Keratinocyte (primary cell): Measurements from ENCODE around the gene TOP2A. TPM values are rescaled to one million over a fixed set of nuclear protein-coding genes. Genes with fewer than 3 reads are reported as not detected.

Experiments used
- DNase-seq: peaks from one replicate; pipeline ENCODE4 v3.0.0-alpha.2; 2011; ENCODE audit warnings: low read depth, missing footprints, low spot score
- FAIRE-seq: peaks from 2 replicates; lab custom pipeline; 2011; peaks lifted over from hg19 to GRCh38; lab: Jason Lieb, UNC
- H2AFZ ChIP-seq: 2 replicates; pipeline ENCODE4 v1.6.0; 2012; ENCODE audit warnings: low read length, control low read depth, inconsistent platforms; ENCODE audit not compliant: control insufficient read depth
- H3K27ac ChIP-seq: 2 replicates; pipeline ENCODE4 v1.5.1; 2011; ENCODE audit warnings: low read length; ENCODE audit not compliant: control insufficient read depth, insufficient read depth
- H3K27me3 ChIP-seq: 3 replicates; pipeline ENCODE4 v1.6.0; 2011; ENCODE audit warnings: low read length; ENCODE audit not compliant: control insufficient read depth, insufficient read depth; ENCODE audit errors: extremely low read depth
- H3K36me3 ChIP-seq, 2 experiments: 2 replicates in 1 of 2; 3 replicates in 1 of 2; pipeline ENCODE4 v1.5.1; 2011; ENCODE audit warnings: low read length in 2 of 2, mild to moderate bottlenecking in 1 of 2; ENCODE audit not compliant: control insufficient read depth in 2 of 2, insufficient read depth in 2 of 2; ENCODE audit errors: extremely low read depth in 1 of 2
- H3K4me1 ChIP-seq: 3 replicates; pipeline ENCODE4 v1.5.1; 2011; ENCODE audit warnings: low read length; ENCODE audit not compliant: control insufficient read depth, insufficient read depth; ENCODE audit errors: extremely low read depth
- H3K4me2 ChIP-seq: 3 replicates; pipeline ENCODE4 v1.6.0; 2011; ENCODE audit warnings: low read depth, low read length; ENCODE audit not compliant: control insufficient read depth, insufficient read depth; ENCODE audit errors: extremely low read depth
- H3K4me3 ChIP-seq, 3 experiments: fragments of 200-600 bp in 1 of 3; sonication (generic) in 1 of 3; 2 replicates in 2 of 3; 3 replicates in 1 of 3; pipeline ENCODE4 v1.5.1; 2011 to 2016; ENCODE audit warnings: low read length in 3 of 3, mild to moderate bottlenecking in 3 of 3, control low read depth in 2 of 3, inconsistent platforms in 1 of 3, low read depth in 1 of 3, mixed read lengths in 1 of 3, mixed run types in 1 of 3, moderate library complexity in 1 of 3; ENCODE audit not compliant: control insufficient read depth in 2 of 3, insufficient read depth in 2 of 3; ENCODE audit errors: extremely low read depth in 1 of 3
- H3K79me2 ChIP-seq: 2 replicates; pipeline ENCODE4 v1.6.0; 2012; ENCODE audit warnings: low read length; ENCODE audit not compliant: control insufficient read depth, insufficient read depth
- H3K9ac ChIP-seq: 3 replicates; pipeline ENCODE4 v1.6.0; 2011; ENCODE audit warnings: low read length; ENCODE audit not compliant: control insufficient read depth, insufficient read depth; ENCODE audit errors: extremely low read depth
- H3K9me1 ChIP-seq: 3 replicates; pipeline ENCODE4 v1.6.0; 2011; ENCODE audit warnings: low read length; ENCODE audit not compliant: control insufficient read depth, insufficient read depth; ENCODE audit errors: extremely low read depth
- H3K9me3 ChIP-seq: 2 replicates; pipeline ENCODE4 v1.5.1; 2012; ENCODE audit warnings: low read depth, low read length; ENCODE audit not compliant: control insufficient read depth
- H4K20me1 ChIP-seq: 3 replicates; pipeline ENCODE4 v1.6.0; 2011; ENCODE audit warnings: low read length; ENCODE audit not compliant: control insufficient read depth, insufficient read depth; ENCODE audit errors: extremely low read depth
- EZH2 ChIP-seq: IDR thresholded peaks from one replicate; pipeline ENCODE4 v1.6.1; 2012; ENCODE audit warnings: inconsistent platforms, mild to moderate bottlenecking, low read length, moderate library complexity
- dilution Hi-C: fragments of 300-500 bp; cut with MboI; formaldehyde crosslinking; loops from one replicate; pipeline ENCODE4 v1.7.0; 2020; ENCODE audit warnings: low sequenced_read_pairs; ENCODE audit not compliant: extremely low pct_ligation_motif_present
- polyA plus RNA-seq, 5 experiments: library from polyadenylated mRNA; depleted of rRNA in 3 of 5; stranded (reverse) in 3 of 5; stranded (forward) in 1 of 5; unstranded in 1 of 5; fragments of >200 nt; gene quantifications; 1 replicate in 1 of 5; 2 replicates in 3 of 5; 3 replicates in 1 of 5; pipeline versions ENCODE4 v1.2.1 to v1.2.3, GENCODE V29; 2011 to 2012; ENCODE audit warnings: missing spikeins in 2 of 5, low read depth in 1 of 5, low replicate concordance in 1 of 5
- TF ChIP-seq, protein P1 (sequence below), 3 experiments: IDR thresholded peaks in 1 of 3; conservative IDR thresholded peaks in 1 of 3; optimal IDR thresholded peaks in 1 of 3; 2 replicates in 2 of 3; 3 replicates in 1 of 3; pipeline versions ENCODE3 to v1.5.1; 2011; ENCODE audit warnings: low read length in 3 of 3, mild to moderate bottlenecking in 3 of 3, moderate library complexity in 2 of 3, control low read depth in 1 of 3, inconsistent platforms in 1 of 3; ENCODE audit not compliant: insufficient read depth in 2 of 3; ENCODE audit errors: extremely low read depth in 1 of 3

Gene TOP2A
- polyA plus RNA-seq, 1 donor (not counting 4 experiments of a cell fraction or from before 2014, with no cell fraction given), result 45.0 TPM

DNA sequence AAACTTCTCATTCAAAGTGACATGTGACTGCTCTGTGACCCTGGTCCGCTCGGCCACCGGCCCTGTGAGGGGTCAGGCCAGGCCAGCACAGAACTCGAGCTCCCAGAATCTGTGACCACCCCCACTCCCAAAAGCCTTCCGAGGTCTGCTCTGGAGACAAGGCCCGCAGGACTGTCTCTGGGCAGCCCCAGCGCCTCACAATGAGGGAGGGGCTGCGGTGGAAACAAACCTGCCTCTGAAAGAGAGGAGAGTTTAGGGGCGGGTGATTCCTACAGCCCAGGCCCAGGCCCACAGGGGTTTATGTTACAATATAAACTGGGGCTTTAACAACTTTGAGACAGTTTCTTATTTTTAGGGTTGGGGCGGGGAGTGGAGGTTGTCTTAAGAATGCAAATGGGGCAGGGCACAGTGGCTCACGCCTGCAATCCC lies 45.4 kb upstream of the TOP2A start:
- Histone ChIP-seq H3K4me3 (no peak overlapping the region), H3K27me3 (peaks cover 17% of the 10 kb centered on the region), H3K9me1 (no peaks in the 10 kb centered on the region), H3K9me3 (no peaks in the 10 kb centered on the region), H3K4me2 (no peak overlapping the region), H3K36me3 (no peaks in the 10 kb centered on the region), H3K27ac (no peak overlapping the region), H3K4me1 (peaks cover 12% of the 10 kb centered on the region), H3K79me2 (no peaks in the 10 kb centered on the region), H2AFZ (no peak overlapping the region), H3K9ac (no peak overlapping the region), H4K20me1 (no peaks in the 10 kb centered on the region)
- dilution Hi-C loops, result no loop called here
- TF ChIP-seq EZH2, result no peak
- TF ChIP-seq, protein P1, sequence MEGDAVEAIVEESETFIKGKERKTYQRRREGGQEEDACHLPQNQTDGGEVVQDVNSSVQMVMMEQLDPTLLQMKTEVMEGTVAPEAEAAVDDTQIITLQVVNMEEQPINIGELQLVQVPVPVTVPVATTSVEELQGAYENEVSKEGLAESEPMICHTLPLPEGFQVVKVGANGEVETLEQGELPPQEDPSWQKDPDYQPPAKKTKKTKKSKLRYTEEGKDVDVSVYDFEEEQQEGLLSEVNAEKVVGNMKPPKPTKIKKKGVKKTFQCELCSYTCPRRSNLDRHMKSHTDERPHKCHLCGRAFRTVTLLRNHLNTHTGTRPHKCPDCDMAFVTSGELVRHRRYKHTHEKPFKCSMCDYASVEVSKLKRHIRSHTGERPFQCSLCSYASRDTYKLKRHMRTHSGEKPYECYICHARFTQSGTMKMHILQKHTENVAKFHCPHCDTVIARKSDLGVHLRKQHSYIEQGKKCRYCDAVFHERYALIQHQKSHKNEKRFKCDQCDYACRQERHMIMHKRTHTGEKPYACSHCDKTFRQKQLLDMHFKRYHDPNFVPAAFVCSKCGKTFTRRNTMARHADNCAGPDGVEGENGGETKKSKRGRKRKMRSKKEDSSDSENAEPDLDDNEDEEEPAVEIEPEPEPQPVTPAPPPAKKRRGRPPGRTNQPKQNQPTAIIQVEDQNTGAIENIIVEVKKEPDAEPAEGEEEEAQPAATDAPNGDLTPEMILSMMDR (optimal IDR thresholded peaks at IDR 0.05 in 1 of 3, IDR thresholded peaks at IDR 0.05 in 1 of 3, conservative IDR thresholded peaks at IDR 0.05 in 1 of 3; ENCODE audit: extremely low read depth in 1 of 3, insufficient read depth in 2 of 3, low read length in 3 of 3), result no peak
- DNase-seq (no peak), FAIRE-seq (no peak)

DNA sequence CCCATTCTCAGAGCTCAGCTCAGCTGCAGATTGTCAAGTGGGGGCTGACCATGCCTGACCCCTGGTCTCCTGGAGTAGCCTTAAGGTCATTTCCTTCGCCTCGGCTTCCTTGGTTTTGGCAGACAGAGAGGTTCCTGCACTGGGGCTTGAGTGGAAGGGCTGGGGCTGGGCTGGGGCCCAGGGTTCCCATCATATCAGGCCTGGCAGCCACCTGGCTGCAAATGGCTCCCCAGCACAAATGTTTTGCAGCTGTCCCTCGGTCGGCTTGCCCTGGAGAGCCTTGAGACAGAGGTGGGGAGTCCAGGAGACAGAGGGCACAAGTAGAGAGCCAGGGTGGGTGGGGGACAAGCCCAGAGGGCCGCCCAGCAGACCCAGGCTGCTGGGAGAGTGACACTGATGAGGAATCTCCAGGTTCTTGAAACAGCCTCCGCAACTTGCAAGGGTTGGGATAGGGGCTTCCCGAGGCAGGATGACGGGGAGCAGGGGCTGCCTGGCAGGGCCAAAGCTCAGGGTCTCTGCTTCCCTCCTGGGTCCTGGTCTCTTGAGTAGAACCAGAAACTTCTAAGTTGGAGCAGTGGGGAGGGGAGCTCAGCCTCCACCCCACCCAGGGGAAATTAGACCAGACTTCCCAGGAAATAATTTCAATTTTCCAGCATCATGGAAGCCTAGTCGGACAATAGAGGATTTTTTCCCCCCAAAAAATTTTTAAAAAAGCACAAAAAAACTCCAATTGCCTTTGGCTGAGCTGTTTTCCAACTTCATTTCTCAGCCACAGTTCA lies 44.8 kb upstream of the TOP2A start:
- Histone ChIP-seq H2AFZ (no peak overlapping the region), H3K9me1 (no peaks in the 10 kb centered on the region), H3K79me2 (no peaks in the 10 kb centered on the region), H3K27me3 (peaks cover 17% of the 10 kb centered on the region), H3K36me3 (no peaks in the 10 kb centered on the region), H3K9me3 (no peaks in the 10 kb centered on the region), H3K27ac (no peak overlapping the region), H3K4me1 (peaks cover 18% of the 10 kb centered on the region), H3K4me3 (no peak overlapping the region), H3K9ac (no peak overlapping the region), H4K20me1 (no peaks in the 10 kb centered on the region), H3K4me2 (no peak overlapping the region)
- DNase-seq (no peak), FAIRE-seq (no peak)
- dilution Hi-C loops, result no loop called here
- TF ChIP-seq, protein P1 (optimal IDR thresholded peaks at IDR 0.05 in 1 of 3, IDR thresholded peaks at IDR 0.05 in 1 of 3, conservative IDR thresholded peaks at IDR 0.05 in 1 of 3; ENCODE audit: extremely low read depth in 1 of 3, insufficient read depth in 2 of 3, low read length in 3 of 3), result no peak
- no peak for TF ChIP-seq EZH2
